HepG2 (cell line): ENCODE data around the gene CEP20. TPM values are rescaled to one million over a fixed set of nuclear protein-coding genes. Genes with fewer than 3 reads are reported as not detected.

ENCODE experiments used
- CBFB ChIP-seq: sonication (generic); formaldehyde crosslinking; IDR thresholded peaks from 2 replicates; pipeline ENCODE4 v1.4.0; 2020; ENCODE audit warnings: missing genetic modification reagents
- GATA4 ChIP-seq: sonication (generic); IDR thresholded peaks from 2 replicates; pipeline ENCODE4 v1.6.1; 2016; ENCODE audit warnings: antibody characterized with exemption, low read depth, borderline replicate concordance
- IKZF4 ChIP-seq: sonication (generic); formaldehyde crosslinking; IDR thresholded peaks from 2 replicates; pipeline ENCODE4 v1.5.1; 2020; ENCODE audit warnings: borderline replicate concordance, mild to moderate bottlenecking, low read depth, missing genetic modification reagents; ENCODE audit errors: not compliant biosample characterization
- POGZ ChIP-seq: sonication (generic); formaldehyde crosslinking; IDR thresholded peaks from 2 replicates; pipeline ENCODE4 v1.4.0; 2020; ENCODE audit warnings: mild to moderate bottlenecking, missing genetic modification reagents
- PRDM15 ChIP-seq: sonication (generic); formaldehyde crosslinking; IDR thresholded peaks from 2 replicates; pipeline ENCODE4 v1.4.0; 2020; ENCODE audit warnings: missing genetic modification reagents
- RAD21 ChIP-seq: fragments of 450-650 bp; formaldehyde crosslinking; IDR thresholded peaks from 2 replicates; pipeline ENCODE4 v1.5.0; 2020; ENCODE audit warnings: mild to moderate bottlenecking
- SIN3A ChIP-seq: IDR thresholded peaks from 2 replicates; pipeline ENCODE4 v1.6.1; 2011; ENCODE audit warnings: low read depth, mild to moderate bottlenecking, control low read depth, low read length, borderline replicate concordance
- STAT5B ChIP-seq: sonication (generic); formaldehyde crosslinking; IDR thresholded peaks from 2 replicates; pipeline ENCODE4 v1.4.0; 2020; ENCODE audit warnings: missing genetic modification reagents
- TBP ChIP-seq: sonication (generic); formaldehyde crosslinking; IDR thresholded peaks from 2 replicates; pipeline ENCODE4 v1.5.0; 2020; ENCODE audit warnings: missing genetic modification reagents
- TCF12 ChIP-seq, 2 experiments: fragments of 450-650 bp in 1 of 2; sonication (generic) in 1 of 2; formaldehyde crosslinking in 1 of 2; IDR thresholded peaks; 2 replicates each; pipeline versions ENCODE4 v1.6.1 to v1.8.0; 2017 to 2022; ENCODE audit warnings: antibody characterized with exemption in 1 of 2, mild to moderate bottlenecking in 1 of 2, missing genetic modification reagents in 1 of 2, moderate library complexity in 1 of 2
- ZMAT3 ChIP-seq: sonication (generic); formaldehyde crosslinking; conservative IDR thresholded peaks from 2 replicates; pipeline ENCODE4 v1.7.0; 2021; ENCODE audit warnings: missing genetic modification reagents
- ZNF143 ChIP-seq: sonication (generic); formaldehyde crosslinking; IDR thresholded peaks from 2 replicates; pipeline ENCODE4 v1.4.0; 2020; ENCODE audit warnings: missing genetic modification reagents
- ZNF20 ChIP-seq: sonication (generic); formaldehyde crosslinking; IDR thresholded peaks from 2 replicates; pipeline ENCODE4 v1.4.0; 2020; ENCODE audit warnings: mild to moderate bottlenecking, moderate library complexity, missing genetic modification reagents
- ZNF407 ChIP-seq: sonication (generic); formaldehyde crosslinking; IDR thresholded peaks from one replicate; pipeline ENCODE4 v1.5.1; 2020; ENCODE audit warnings: mild to moderate bottlenecking, missing genetic modification reagents; ENCODE audit errors: not compliant biosample characterization
- ZNF788 ChIP-seq: sonication (generic); formaldehyde crosslinking; IDR thresholded peaks from 2 replicates; pipeline ENCODE4 v1.5.0; 2020; ENCODE audit warnings: mild to moderate bottlenecking, missing genetic modification reagents, borderline replicate concordance
- polyA plus RNA-seq, 8 experiments: library from polyadenylated mRNA; depleted of rRNA in 3 of 8; stranded (reverse) in 7 of 8; unstranded in 1 of 8; fragments of >200 nt; fragmentation: Illumina TruSeq in 4 of 8; extraction: Trizol in 4 of 8; gene quantifications; 2 replicates each; pipeline versions ENCODE4 v1.2.1 to v1.2.3, GENCODE V29; 2011 to 2016; ENCODE audit warnings: low read depth in 4 of 8, missing spikeins in 1 of 8, mixed read lengths in 1 of 8; ENCODE audit not compliant: insufficient read depth in 1 of 8
- total RNA-seq, 5 experiments: library from RNA; depleted of rRNA; stranded (reverse); fragments of >200 nt; fragmentation: Illumina TruSeq; extraction: Trizol; gene quantifications; 2 replicates each; pipeline ENCODE4 v1.2.3, GENCODE V29; 2016; ENCODE audit warnings: low read depth in 1 of 5

The CEP20 gene
- total and polyA plus RNA-seq, 2 of the 13 experiments (the other 11 are each of a cell fraction or from before 2014, with no cell fraction given): 53.0 to 54.1 TPM

GRCh38 chr16:15888072-15888976 lies at the start of gene CEP20 (continued):
- peak; percentile 63; the same call in 1 of the 2 replicates for TF ChIP-seq RAD21
- no peak for TF ChIP-seq PRDM15 (CRISPR knock-in tag)
- TF ChIP-seq CBFB (CRISPR knock-in tag): peak; percentile 86
- peak; percentile 52; the same call in 1 of the 2 replicates for TF ChIP-seq TBP (CRISPR knock-in tag)
- peak; percentile 85; the same call in 1 of the 2 replicates for TF ChIP-seq SIN3A
- 0 out of 2 replicates have a peak, but pooled peaks have one; percentile 45 for TF ChIP-seq ZNF20
- peak; percentile 80; the same call in 1 of the 2 replicates for TF ChIP-seq POGZ (CRISPR knock-in tag)
- peak; percentile 74 for TF ChIP-seq GATA4
- TF ChIP-seq TCF12 (IDR thresholded peaks at IDR 0.05): no peak
- no peak for TF ChIP-seq TCF12 (CRISPR knock-in tag; IDR thresholded peaks at IDR 0.05)
- TF ChIP-seq ZNF407: no peak
- TF ChIP-seq ZNF143 (CRISPR knock-in tag): peak; percentile 79
- peak; percentile 79 for TF ChIP-seq ZMAT3
- TF ChIP-seq STAT5B (CRISPR knock-in tag): no peak; the same call in 1 of the 2 replicates
- peak; percentile 14 for TF ChIP-seq IKZF4 (CRISPR knock-in tag)
- 0 out of 2 replicates have a peak, but pooled peaks have one; percentile 35 for TF ChIP-seq ZNF788
